Ecto neural progenitor cell (in vitro differentiated cells): ENCODE data around the gene NDUFV3.
"Not testable (repeated sequence)": the region's sequence is repeated elsewhere in the genome, so short reads cannot be mapped to it uniquely, and the experiment has no call there.

ENCODE experiments used
- DNase-seq: peaks from one replicate; pipeline ENCODE4 v3.0.0-alpha.2; 2018; ENCODE audit warnings: low spot score

NDUFV3 gene

GRCh38 chr21:42857216-42857615 is 35.9 kb upstream of the NDUFV3 start:
- no peak for DNase-seq

- DNase-seq, result no peak
Observed at GRCh38 chr21:42858185-42858847, 34.8 kb upstream of the NDUFV3 start.

DNA sequence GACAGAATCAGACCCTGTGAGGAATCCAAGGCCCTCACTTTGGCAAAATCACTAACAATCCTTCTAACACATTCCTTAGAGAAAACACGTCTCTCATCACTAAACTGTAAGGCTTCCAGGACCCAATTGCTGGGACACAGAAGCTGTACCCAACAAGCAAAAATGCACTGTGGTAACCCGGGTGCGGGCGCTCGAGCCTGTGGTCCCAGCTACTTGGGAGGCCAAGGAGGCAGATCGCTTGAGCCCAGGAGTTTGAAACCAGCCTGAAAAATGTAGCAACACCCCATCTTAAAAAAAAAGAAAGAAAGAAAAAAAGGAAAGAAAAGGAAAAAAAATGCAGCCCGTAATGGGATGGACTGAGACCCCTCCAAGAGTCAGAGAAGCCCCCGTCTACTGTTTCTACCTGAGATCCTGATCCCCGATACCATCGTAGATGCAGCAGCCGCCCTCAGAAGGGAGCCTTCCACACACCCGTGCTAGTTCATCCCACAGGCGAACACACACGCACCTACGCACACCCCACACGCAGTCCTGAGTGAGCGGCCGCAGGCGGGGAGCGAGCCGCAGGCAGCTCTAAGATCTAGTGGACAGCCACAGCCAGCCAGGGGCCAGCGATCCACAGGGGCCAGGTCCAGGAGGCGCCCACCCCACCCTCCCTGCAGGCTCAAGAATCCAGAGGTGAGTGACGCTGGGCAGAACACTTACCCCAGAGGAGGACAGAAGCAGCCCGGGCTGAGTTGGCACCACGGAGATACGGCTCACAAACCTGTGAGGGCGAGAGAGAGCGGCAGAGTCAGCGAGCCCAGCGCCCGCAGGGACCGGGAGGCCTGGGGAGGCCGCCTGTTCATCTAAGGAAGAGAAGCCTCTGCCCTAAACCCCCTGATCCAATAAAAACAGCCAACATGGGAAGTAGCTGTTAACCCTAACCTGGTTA is 33.9 kb upstream of the NDUFV3 start:
- no peak for DNase-seq

- DNase-seq, result no peak
Observed at GRCh38 chr21:42859891-42860230, 33.2 kb upstream of the NDUFV3 start.

- DNase-seq, result no peak
Observed at GRCh38 chr21:42860345-42860744, 32.8 kb upstream of the NDUFV3 start.

DNA sequence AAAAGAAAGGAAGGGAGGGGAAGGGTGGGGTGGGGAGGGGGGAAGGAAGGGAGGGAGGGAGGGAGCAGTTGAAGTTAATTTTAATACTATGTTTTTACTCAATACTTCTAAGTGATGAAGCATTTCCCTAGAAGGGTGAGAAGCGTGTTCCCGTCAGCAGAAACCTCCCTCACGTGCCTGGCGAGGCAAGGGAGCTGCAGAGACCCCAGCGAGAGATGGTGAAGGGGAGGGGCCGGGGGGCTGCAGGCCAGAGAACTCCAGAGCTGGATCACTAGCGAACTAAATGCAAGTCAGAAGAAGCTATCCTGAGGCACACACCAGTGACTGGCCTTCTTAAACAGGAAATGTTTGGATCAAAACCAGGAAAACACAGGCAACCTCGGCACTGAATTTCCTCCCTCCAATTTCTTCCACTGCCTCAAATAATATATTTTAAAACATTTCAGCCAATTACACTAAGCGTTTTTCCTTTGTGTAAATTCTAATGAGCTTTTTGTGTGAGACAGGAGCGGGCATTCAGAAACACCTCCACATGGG is 31.7 kb upstream of the NDUFV3 start:
- DNase-seq, result no peak

DNA sequence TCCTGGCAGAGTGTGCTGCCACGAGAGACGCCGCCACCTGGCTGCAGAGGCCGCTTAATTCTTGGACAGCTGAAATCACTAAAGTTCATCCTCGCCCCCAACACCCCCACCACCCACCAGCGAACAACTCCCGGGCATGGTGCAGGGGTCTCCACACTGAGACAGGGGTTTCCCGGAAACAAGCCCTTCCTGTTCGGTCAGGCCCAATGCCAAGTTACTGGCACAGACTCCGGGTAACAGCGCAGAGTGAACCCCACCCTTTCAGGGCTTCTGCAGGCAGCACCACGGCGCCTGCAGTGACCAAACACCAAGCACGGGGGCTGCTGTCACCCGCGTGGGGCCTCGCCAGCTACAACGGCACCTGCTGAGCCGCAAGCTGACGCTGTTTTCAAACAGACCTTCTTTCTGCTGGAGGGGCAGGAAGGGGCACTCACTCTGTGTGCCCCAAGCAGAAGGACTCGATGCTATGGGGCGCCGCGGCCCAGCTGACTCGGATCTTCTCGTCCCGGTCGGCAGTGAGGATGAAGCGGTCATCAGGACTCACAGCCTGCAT is 31.2 kb upstream of the NDUFV3 start:
- no peak for DNase-seq

DNA sequence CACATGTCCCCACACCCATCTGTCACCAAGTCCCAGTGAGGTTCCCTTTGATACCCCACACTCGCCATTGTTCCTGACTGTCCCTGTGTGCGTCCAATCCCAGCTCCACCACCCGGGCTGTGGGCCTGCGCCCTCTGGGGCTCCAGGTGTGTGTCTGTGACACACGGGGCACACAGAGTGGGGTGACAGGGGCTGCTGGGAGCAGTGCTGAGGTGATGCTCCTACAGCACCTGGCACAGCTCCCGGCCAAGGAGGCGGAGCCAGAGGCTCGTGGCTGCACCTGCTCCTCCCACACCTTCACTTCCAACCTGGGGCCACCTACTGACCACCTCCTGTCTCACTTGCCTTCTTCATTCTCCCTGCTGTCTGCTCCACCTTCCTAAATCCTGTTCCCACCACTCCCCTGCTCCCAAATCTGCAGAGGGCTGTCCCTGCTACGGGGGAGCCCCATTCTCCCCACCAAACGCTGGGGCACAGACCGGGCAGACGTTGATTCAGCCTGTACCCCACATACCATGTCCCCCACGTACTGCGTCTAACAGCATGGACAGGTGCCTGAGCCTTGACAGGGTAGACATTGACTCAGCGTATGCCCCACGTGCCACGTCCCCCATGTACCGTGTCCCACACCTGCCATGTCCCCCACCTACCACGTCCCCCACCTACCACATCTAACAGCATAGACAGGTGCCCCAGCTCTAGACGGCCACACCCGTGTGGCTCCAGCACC is 30.2 kb upstream of the NDUFV3 start:
- no peak for DNase-seq

- DNase-seq, result no peak
Observed at GRCh38 chr21:42863504-42863870, 29.6 kb upstream of the NDUFV3 start.

DNA sequence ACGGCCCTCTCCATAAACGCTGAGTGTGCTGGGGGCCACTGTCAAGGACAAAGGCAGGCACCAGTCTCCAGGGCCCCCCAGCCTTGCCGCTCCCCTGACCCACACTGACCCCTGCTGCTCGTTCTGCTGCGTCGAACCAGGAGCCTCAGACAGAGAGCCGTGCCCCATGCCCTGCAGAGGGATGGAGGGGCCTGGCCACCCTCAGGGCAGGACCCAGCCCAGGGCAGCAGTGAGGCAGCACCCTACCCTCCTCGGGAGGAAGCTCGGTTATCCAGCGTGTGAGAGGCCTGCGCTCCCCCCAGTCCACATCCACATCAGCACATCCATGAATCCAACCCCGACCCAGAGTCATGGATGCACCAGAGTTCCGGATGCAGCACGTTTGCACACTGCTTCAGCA is 28.8 kb upstream of the NDUFV3 start:
- DNase-seq, result no peak

DNA sequence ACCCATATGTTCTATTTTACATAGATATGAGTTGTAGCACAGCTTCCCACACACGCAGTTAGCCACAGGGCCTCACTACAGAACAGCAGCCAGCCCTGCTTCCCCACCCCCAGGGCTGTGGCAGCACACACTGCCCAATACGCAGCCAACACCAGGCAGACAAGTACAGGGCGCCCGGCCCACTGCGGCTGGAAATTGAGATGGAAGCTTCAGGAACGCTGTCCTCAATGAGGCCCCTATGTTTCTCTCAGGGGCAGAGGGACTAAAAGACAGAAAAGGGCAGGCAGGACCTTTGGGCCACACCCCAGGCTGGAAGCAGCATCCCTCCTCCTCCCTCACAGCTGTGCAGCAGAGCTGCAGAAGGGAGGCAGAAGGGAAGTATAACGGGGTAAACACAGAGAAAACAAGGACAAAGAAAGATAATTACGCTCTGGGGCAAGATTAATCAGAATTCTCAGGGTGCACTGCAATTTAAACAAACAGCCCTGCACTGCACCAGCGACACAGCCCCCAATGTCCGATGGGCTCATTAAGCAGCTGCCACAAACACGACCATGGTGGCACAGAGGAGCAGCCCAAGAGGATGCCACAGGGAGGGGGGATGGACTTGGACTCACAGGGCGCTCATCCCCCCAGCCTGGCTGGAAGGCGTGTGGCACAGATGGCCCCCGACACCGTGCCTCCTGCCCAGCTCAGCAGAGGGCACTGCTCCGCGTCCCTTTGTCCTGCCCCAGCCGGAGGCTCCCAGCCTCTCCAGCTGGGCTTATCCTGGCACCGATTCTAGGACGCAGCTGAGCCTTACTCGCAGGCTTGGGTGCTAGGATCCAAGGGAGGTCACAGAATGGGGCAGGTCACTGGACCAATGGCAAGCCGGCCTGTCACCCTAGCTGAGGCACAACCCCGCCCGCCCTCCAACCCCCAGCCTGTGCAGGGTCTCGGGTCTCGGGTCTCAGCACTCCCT is 28.0 kb upstream of the NDUFV3 start:
- no peak for DNase-seq

DNA sequence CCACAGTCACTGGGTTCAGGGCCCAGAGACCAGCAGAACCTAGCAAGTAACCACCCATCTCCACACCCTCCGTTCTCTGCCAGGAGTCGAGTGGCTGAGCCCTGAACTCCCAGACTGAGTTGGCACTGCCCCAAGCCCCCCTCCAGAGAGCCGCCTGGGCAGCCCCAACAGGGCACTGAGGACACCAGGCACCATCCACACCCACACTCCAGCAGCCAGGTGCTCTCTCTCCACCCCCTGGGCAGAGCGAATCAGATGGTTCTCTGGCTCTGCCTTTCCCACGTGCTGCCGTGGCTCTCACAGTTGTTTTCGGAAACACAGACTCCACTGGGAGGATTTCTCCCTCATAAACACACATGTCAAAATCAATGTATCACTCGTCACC is 27.3 kb upstream of the NDUFV3 start:
- no peak for DNase-seq

- DNase-seq, result no peak
Observed at GRCh38 chr21:42868196-42868595, 24.9 kb upstream of the NDUFV3 start.

DNA sequence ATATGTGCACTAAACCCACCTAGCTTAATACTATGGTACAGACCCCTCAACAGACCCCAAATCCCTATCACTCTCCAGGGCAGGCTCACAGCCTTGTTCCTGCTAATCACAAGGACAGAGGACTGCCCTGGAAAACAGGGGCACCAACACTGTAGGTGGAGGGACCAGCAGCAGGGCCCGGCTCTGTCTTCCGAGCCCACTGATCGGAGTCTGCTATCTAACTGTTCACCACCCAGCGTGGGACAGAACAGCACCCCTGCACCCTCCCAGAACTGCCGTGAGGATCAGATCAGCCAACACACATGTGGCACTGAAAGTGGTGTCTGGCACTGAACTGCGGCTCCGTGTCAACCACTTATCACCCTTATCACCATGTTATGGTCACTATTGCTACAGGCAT is 20.0 kb upstream of the NDUFV3 start:
- no peak for DNase-seq

DNA sequence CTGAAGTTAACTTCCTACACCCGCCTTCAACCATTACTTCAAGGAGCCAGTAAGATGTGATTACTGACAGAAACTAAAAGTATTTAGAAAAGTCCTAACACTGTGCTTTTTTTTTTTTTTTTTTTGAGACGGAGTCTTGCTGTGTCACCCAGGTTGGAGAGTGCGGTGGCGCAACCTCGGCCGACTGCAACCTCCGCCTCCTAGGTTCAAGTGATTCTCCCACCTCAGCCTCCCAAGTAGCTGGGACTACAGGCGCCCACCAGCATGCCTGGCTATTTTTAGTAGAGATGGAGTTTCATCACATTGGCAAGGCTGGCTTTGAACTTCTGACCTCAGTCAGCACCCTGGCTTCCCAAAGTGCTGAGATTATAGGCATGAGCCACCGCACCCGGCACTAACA is 17.3 kb upstream of the NDUFV3 start:
- not testable (repeated sequence) for DNase-seq

- no peak for DNase-seq
Observed at GRCh38 chr21:42878678-42878992, 14.5 kb upstream of the NDUFV3 start.

- peak; percentile 99 for DNase-seq
Observed at GRCh38 chr21:42878993-42879787, 13.9 kb upstream of the NDUFV3 start, which contains the start of gene WDR4. Gene WDR4 (minus strand): TSS chr21:42879539. CDS start chr21:42879495, 44 bp downstream.

DNA sequence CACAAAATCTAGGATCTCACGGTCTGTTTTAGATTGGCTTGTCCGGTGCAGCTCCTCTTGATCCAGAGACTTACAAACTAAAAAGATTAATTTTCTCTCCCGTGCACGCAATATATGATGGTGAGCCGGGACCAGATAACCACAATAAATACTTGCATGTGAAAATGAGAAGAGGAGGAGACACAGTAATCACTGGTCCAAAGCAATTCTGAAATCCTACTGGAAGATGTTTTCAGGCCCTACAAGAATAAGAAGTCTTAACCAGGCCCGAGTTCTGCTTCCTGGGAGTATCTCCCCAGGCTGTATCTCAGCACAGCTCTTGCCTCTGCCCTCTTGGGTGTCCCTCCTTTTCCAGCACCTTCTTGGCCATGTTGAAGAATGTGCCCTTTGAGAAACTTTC is 12.8 kb upstream of the NDUFV3 start:
- no peak for DNase-seq

DNA sequence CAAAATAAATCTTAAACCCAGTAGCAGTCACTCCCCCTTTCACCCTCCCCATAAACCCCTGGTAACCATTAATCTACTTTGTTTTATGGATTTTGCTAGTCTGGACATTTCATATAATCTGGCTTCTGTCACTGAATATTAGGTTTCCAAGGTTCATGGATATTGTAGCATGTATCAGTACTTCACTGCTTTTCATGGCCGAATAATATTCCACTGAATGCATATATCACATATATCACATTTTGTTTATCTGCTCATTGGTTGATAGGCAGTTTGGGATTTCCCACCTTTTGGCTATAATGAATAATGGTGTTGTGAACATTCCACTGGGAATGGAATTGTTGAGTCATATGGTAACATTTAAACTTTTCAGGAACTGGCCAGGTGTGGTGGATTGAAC is 9.2 kb upstream of the NDUFV3 start:
- DNase-seq, result no peak

DNA sequence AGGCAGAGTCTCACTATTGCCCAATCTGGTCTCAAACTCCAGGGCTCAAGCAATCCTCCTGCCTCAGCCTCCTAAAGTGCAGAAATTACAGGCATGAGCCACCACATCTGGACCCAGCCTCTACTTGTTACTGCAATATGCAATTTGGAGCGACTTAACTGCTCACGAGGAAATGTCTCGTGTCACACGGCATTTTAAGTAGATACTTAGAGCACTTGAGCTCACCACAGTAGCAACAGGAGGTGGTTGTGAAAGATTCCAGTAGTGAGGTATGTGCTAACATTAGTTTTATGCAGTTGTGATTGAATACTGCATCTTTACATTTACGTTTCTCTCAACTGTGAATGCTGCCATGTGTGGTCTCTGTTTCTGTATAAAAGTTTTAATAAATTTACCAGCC is 5.8 kb upstream of the NDUFV3 start:
- DNase-seq, result no peak

DNA sequence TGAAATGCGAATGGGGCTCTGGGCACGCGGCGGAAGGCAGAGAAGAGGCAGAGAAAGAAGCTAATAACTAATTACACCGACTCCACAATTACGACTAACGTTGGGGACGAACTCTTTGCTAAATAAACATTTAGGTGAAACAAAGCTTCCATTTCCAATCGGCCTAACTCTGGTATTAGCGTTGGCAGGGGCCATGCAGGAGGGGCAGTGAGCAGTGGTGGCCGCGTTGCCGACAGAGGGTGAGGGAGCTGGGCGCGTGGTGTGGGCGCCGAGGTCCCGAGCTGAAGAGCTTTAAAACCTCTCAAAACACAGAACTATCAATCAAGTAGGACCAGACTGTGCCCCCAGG is 553 bp upstream of the NDUFV3 start:
- no peak for DNase-seq
